ENCODE measurements around the gene SULT1B1. TPM values are rescaled to one million over a fixed set of nuclear protein-coding genes. Genes with fewer than 3 reads are reported as not detected.

SULT1B1 gene
- total RNA-seq, 1 experiment from 2014 or later = not detected

DNA sequence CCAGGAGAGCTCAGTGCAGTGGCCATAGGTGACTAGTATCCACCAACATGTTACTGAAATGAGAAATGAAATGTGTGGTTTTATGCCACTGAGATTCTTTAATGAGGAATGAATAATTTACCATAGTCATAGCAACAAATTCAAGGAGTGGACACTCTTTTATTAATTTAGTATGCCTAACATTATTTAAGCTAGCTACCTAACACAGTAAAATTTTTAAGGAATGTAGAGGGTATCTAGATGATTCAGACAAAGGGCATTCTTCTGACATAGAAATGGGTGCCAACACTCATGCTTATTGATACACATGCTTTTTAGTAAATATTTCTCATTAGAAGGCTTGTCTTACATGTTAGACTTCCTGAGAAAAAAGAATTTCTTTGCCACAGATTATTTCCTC lies 33.3 kb upstream of the SULT1B1 start:
- no peak overlapping the region for H3K27ac ChIP-seq (ENCODE audit: insufficient read length, low read depth, low read length)
- no peak overlapping the region for H3K14ac ChIP-seq (ENCODE audit: insufficient read depth, low read length)
- H2BK5ac ChIP-seq (ENCODE audit: insufficient read length, low read length) = no peak overlapping the region
- no peak overlapping the region for H3K56ac ChIP-seq (ENCODE audit: insufficient read length, low read depth, low read length)
- no peak overlapping the region for H3K27ac Mint-ChIP-seq
- no peaks in the 10 kb centered on the region for H3K79me1 ChIP-seq (ENCODE audit: insufficient read depth, low read depth, low read length, poor library complexity, severe bottlenecking)
- no peak overlapping the region for H2BK20ac ChIP-seq (ENCODE audit: low read depth, low read length, poor library complexity, severe bottlenecking)
- no peak overlapping the region for H4K5ac ChIP-seq (ENCODE audit: insufficient read length, low read depth, low read length)
- no peak overlapping the region for H3K4ac ChIP-seq (ENCODE audit: low read depth, low read length)
- H3K9me3 ChIP-seq (ENCODE audit: control insufficient read depth, low read depth, low read length) = no peaks in the 10 kb centered on the region
- H3K36me3 Mint-ChIP-seq (ENCODE audit: insufficient read depth in 1 of 3, low read depth in 3 of 3) = no peaks in the 10 kb centered on the region
- no peaks in the 10 kb centered on the region for H3K4me1 ChIP-seq (ENCODE audit: insufficient read depth, low read length)
- no peak overlapping the region for H2BK12ac ChIP-seq (ENCODE audit: insufficient read length, low read depth, low read length)
- no peaks in the 10 kb centered on the region for H3K23me2 ChIP-seq (ENCODE audit: insufficient read length, low read depth, low read length, poor library complexity, severe bottlenecking)
- H3K23ac ChIP-seq (ENCODE audit: insufficient read length, low read depth, low read length) = no peak overlapping the region
- H3K4me3 Mint-ChIP-seq = no peak overlapping the region
- no peaks in the 10 kb centered on the region for H3K9me3 Mint-ChIP-seq
- no peaks in the 10 kb centered on the region for H3K27me3 ChIP-seq (ENCODE audit: insufficient read depth, low read length)
- no peak overlapping the region for H2BK15ac ChIP-seq (ENCODE audit: low read depth, low read length)
- no peak overlapping the region for H3K9ac ChIP-seq (ENCODE audit: extremely low read depth, insufficient read length, low read length)
- H4K20me1 ChIP-seq (ENCODE audit: control insufficient read depth, insufficient read depth, insufficient read length) = no peaks in the 10 kb centered on the region
- H2AK5ac ChIP-seq (ENCODE audit: insufficient read length, low read length) = no peak overlapping the region
- no peak overlapping the region for H2BK120ac ChIP-seq (ENCODE audit: low read depth, low read length, poor library complexity, severe bottlenecking)
- no peak overlapping the region for H3K4me2 ChIP-seq (ENCODE audit: insufficient read depth, insufficient read length, low read length)
- no peak overlapping the region for H4K91ac ChIP-seq (ENCODE audit: insufficient read length, low read depth, low read length)
- no peak overlapping the region for H4K8ac ChIP-seq (replicated peaks; ENCODE audit: insufficient read length, low read depth, low read length)
- no peaks in the 10 kb centered on the region for H3K4me1 Mint-ChIP-seq
- H3K27me3 Mint-ChIP-seq (ENCODE audit: low read depth) = no peaks in the 10 kb centered on the region
- DNase-seq = no peak
- H3K18ac ChIP-seq (ENCODE audit: insufficient read length, low read depth, low read length) = no peak overlapping the region
- TF ChIP-seq, protein P1, sequence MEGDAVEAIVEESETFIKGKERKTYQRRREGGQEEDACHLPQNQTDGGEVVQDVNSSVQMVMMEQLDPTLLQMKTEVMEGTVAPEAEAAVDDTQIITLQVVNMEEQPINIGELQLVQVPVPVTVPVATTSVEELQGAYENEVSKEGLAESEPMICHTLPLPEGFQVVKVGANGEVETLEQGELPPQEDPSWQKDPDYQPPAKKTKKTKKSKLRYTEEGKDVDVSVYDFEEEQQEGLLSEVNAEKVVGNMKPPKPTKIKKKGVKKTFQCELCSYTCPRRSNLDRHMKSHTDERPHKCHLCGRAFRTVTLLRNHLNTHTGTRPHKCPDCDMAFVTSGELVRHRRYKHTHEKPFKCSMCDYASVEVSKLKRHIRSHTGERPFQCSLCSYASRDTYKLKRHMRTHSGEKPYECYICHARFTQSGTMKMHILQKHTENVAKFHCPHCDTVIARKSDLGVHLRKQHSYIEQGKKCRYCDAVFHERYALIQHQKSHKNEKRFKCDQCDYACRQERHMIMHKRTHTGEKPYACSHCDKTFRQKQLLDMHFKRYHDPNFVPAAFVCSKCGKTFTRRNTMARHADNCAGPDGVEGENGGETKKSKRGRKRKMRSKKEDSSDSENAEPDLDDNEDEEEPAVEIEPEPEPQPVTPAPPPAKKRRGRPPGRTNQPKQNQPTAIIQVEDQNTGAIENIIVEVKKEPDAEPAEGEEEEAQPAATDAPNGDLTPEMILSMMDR (conservative IDR thresholded peaks at IDR 0.05) = no peak
- H3K79me2 ChIP-seq (ENCODE audit: insufficient read depth, low read length) = no peaks in the 10 kb centered on the region
- no peak overlapping the region for H2AFZ ChIP-seq (ENCODE audit: low read length)
- H3T11ph ChIP-seq (ENCODE audit: low read length) = no peak overlapping the region

All from H9 (cell line).